GM21515 (cell line): ENCODE measurements around the gene HP1BP3.

Experiments
- ATAC-seq: cut with Tn5 transposase; IDR thresholded peaks from one replicate; pipeline ENCODE4 v1.9.1; 2021; ENCODE audit not compliant: unreplicated experiment

HP1BP3 gene

DNA sequence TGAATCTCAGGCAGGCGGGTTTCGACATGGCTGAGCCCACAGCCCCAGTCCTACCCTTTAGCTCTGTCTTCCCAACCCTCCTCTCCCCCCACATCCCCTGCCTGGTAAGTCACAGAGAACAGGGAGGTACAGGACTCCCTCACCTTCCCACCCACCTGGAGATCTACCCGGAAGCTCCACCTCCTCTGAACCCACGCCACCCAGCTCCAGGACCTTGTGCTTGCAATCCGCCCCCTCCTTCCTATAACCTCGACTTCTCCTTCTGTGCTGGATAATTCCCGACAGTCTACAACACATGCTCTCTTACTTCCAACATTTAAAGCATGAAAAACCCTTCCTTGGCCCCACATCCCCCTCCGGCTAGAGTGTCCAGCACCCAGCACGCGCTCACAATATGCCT lies 91.6 kb downstream of the HP1BP3 start:
- ATAC-seq, result no peak

DNA sequence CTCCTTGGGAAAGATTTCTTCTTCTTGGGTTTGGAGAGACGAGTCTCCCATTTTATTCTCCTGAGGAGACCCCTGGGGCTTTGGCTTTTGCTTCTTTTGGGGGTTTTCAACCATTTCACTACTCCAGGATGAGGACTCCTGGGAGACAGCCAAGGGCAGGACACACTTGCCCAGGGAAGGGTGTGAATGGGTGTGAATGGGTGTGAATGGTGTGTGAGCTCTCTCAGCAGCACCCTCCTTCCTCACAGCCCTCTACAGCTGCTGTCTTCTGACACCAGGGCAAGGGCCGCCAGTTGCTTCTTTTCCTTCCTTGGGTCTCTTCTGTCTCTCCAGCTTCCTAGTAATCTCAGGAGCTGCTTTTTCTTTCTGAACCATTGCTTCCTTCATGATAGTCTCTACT lies 93.5 kb downstream of the HP1BP3 start:
- no peak for ATAC-seq
